ENCODE results near the gene SCYGR3.
A peak's percentile ranks its signal among the peaks of the same experiment; 100 is the strongest.

GRCh38 chr2:227578642-227579041 is 36.0 kb downstream of the SCYGR3 start:
- TF ChIP-seq EZH2phosphoT487 (IDR thresholded peaks at IDR 0.05; ENCODE audit: unreplicated experiment), result no peak
- TF ChIP-seq CTCF (conservative IDR thresholded peaks at IDR 0.05; ENCODE audit: low read depth in 2 of 2), result 0 out of 4 replicates have a peak, but pooled peaks of 1 of the 2 experiments have one; percentile 7

Data from GM23338 (cell line).